AG04450 (cell line): ENCODE data around the gene CYGB. TPM values are rescaled to one million over a fixed set of nuclear protein-coding genes. Genes with fewer than 3 reads are reported as not detected.

Experiments used
- CTCF ChIA-PET: fragments of 300-600, 350-600 bp; formaldehyde crosslinking; extraction: SDS; loops from one replicate; lab custom pipeline; 2022; ENCODE audit warnings: antibody characterized with exemption, inconsistent platforms; lab: Charles Lee
- POLR2A ChIA-PET: fragments of 350-600 bp; formaldehyde crosslinking; extraction: SDS; loops from one replicate; lab custom pipeline; 2021; ENCODE audit warnings: antibody characterized with exemption, inconsistent platforms; lab: Yijun Ruan, JAX
- DNase-seq: peaks from one replicate; pipeline ENCODE4 v3.0.0-alpha.2; 2011; ENCODE audit warnings: low read depth, low spot score
- H3K27ac ChIP-seq: one replicate; pipeline ENCODE4 v1.5.1; 2012; ENCODE audit warnings: low read depth, low read length, control low read depth
- H3K27me3 ChIP-seq: one replicate; pipeline ENCODE4 v1.6.0; 2012; ENCODE audit warnings: low read length; ENCODE audit not compliant: control insufficient read depth, insufficient read depth
- H3K4me3 ChIP-seq: 2 replicates; pipeline ENCODE4 v1.5.1; 2011; ENCODE audit warnings: mild to moderate bottlenecking, low read depth, low read length, control low read depth
- H3K9me3 ChIP-seq: 2 replicates; pipeline ENCODE4 v1.5.1; 2012; ENCODE audit warnings: low read length; ENCODE audit not compliant: control insufficient read depth, insufficient read depth
- CTCF ChIP-seq: IDR thresholded peaks from 2 replicates; pipeline ENCODE4 v1.5.1; 2011; ENCODE audit warnings: low read depth, low read length, control low read depth, inconsistent platforms
- polyA plus RNA-seq: library from polyadenylated mRNA; depleted of rRNA; stranded (reverse); fragments of >200 nt; gene quantifications from 2 replicates; pipeline ENCODE4 v1.2.3, GENCODE V29; 2011

The CYGB gene
- polyA plus RNA-seq, 1 experiment, result 7.4 TPM

GRCh38 chr17:76568811-76569221 lies 31.3 kb upstream of the CYGB start:
- no peak for TF ChIP-seq CTCF
- DNase-seq, result no peak
- ChIA-PET POLR2A (no interaction called here), CTCF (no interaction called here)
- H3K27ac ChIP-seq, result no peak overlapping the region
- H3K27me3 ChIP-seq, result no peaks in the 10 kb centered on the region
- no peak overlapping the region for H3K4me3 ChIP-seq
- peaks cover 12% of the 10 kb centered on the region for H3K9me3 ChIP-seq

GRCh38 chr17:76567634-76568432 lies 30.3 kb upstream of the CYGB start:
- CTCF ChIA-PET, result interaction anchor here (2.1 kb wide), 1 partner anchor 45 kb away, joined by 10 read pairs; no protein-coding TSS in a partner anchor

GRCh38 chr17:76566988-76567431 lies 29.5 kb upstream of the CYGB start:
- no peak for TF ChIP-seq CTCF
- DNase-seq, result no peak
- Histone ChIP-seq H3K9me3 (peaks cover 12% of the 10 kb centered on the region), H3K4me3 (no peak overlapping the region), H3K27ac (no peak overlapping the region), H3K27me3 (no peaks in the 10 kb centered on the region)
- CTCF ChIA-PET, result interaction anchor here (1.1 to 2.1 kb wide), 4 partner anchors 9 to 114 kb away, joined by 3 to 10 read pairs (median 4); no protein-coding TSS in a partner anchor
- POLR2A ChIA-PET, result interaction anchor here (0.7 to 1.7 kb wide), 4 partner anchors 15 to 26 kb away, joined by 3 to 7 read pairs (median 4); no protein-coding TSS in a partner anchor

More at GRCh38 chr17:76567634-76568432, 30.3 kb upstream of the CYGB start:
- Histone ChIP-seq H3K27me3 (no peaks in the 10 kb centered on the region), H3K4me3 (no peak overlapping the region), H3K27ac (no peak overlapping the region), H3K9me3 (peaks cover 12% of the 10 kb centered on the region)
- no peak for TF ChIP-seq CTCF
- POLR2A ChIA-PET, result interaction anchor here (0.6 to 1.7 kb wide), 4 partner anchors 14 to 55 kb away, joined by 3 to 7 read pairs (median 4); no protein-coding TSS in a partner anchor
- no peak for DNase-seq

- ChIA-PET CTCF (interaction anchor here (0.7 to 2.1 kb wide), 5 partner anchors 9 to 114 kb away, joined by 3 to 10 read pairs (median 4); no protein-coding TSS in a partner anchor), POLR2A (interaction anchor here (0.9 to 1.7 kb wide), 3 partner anchors 16 to 26 kb away, joined by 3 to 7 read pairs (median 4); no protein-coding TSS in a partner anchor)
- DNase-seq, result no peak
- Histone ChIP-seq H3K4me3 (no peak overlapping the region), H3K9me3 (peaks cover 12% of the 10 kb centered on the region), H3K27ac (no peak overlapping the region), H3K27me3 (no peaks in the 10 kb centered on the region)
- TF ChIP-seq CTCF, result no peak
Measured at GRCh38 chr17:76566613-76566943, 29.1 kb upstream of the CYGB start.
